Astrocyte of the spinal cord (primary cell): Measurements from ENCODE around the gene ARHGEF10L.

Experiments used
- DNase-seq: peaks from one replicate; pipeline ENCODE4 v3.0.0; 2011; ENCODE audit warnings: low read depth, low spot score
- H3K4me3 ChIP-seq: 2 replicates; pipeline ENCODE4 v1.5.1; 2011; ENCODE audit warnings: low read depth, mild to moderate bottlenecking, low read length, moderate library complexity
- CTCF ChIP-seq: IDR thresholded peaks from 2 replicates; pipeline ENCODE4 v1.5.1; 2012; ENCODE audit warnings: low read depth, mild to moderate bottlenecking, low read length, inconsistent platforms
- in situ Hi-C: cut with HindIII; loops from 2 replicates; pipeline ENCODE4 v1.10.0; 2017; ENCODE audit warnings: low sequenced_read_pairs

Gene ARHGEF10L

GRCh38 chr1:17521946-17522612, 17.4 kb upstream of the ARHGEF10L start:
- no peak for DNase-seq
- TF ChIP-seq CTCF: no peak
- H3K4me3 ChIP-seq: no peak overlapping the region
- in situ Hi-C loops: no loop called here

DNA sequence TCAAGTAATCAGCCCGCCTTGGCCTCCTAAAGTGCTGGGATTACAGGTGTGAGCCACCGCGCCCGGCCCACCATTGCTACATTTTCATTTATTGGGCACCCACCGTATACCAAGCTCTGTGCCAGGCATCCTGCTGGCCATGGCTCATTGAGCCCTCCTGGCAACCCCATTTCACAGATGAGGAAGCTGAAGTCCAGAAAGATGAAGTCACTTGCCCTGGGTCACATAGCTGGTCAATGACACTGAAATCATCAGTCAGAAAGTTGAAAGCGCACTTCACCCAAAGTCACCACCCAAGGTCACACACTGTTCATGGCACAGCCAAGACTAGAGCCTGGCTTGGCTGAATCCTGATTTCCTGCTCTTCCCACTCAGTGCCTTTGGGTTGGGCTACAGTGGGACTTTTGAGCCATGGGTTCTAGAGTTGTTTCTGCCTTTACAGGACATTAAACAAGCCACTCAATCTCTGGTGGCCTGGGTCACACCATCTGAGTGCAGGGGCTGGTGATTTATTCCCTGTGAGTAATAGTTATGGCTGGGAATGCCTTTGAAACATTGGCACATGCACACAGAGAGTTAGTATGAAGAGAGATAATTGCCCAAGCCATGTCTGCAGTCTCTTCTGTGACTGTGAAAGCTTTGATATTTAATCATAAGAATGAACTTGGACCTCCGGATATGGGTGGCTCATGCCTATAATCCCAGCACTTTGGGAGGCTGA, 16.0 kb upstream of the ARHGEF10L start:
- no peak for DNase-seq
- in situ Hi-C loops: no loop called here
- H3K4me3 ChIP-seq: no peak overlapping the region
- no peak for TF ChIP-seq CTCF

- no peak for DNase-seq
- TF ChIP-seq CTCF: no peak
- in situ Hi-C loops: no loop called here
- no peak overlapping the region for H3K4me3 ChIP-seq
These were observed 14.9 kb upstream of the ARHGEF10L start for GRCh38 chr1:17524645-17525044.

- no peak overlapping the region for H3K4me3 ChIP-seq
- in situ Hi-C loops: no loop called here
- no peak for TF ChIP-seq CTCF
- DNase-seq: no peak
These were observed 13.4 kb upstream of the ARHGEF10L start for GRCh38 chr1:17525996-17526686.

- no peak for TF ChIP-seq CTCF
- DNase-seq: peak; percentile 31
- H3K4me3 ChIP-seq: no peak overlapping the region
- in situ Hi-C loops: no loop called here
These were observed 12.2 kb upstream of the ARHGEF10L start for GRCh38 chr1:17527036-17527914.

DNA sequence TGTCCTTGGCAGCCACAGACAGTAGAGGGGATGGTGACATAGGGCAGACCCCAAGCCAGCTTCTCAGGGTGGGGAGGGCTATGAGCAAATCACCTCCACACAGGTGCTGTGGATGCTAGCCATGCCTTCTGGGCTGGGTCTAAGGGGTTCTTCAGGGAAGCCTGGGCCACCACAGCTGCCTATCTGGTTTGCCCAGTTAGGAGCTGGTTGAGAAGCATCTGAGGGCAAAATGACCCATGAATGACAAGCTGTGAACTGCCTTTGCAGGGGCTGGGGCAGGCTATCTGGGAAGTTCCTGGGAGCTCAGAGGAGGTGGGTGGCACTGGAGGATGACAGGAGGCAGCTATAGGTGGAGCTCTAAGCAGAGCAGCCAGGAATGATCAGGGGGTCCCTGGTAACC, 10.1 kb upstream of the ARHGEF10L start:
- no peak for DNase-seq
- no peak overlapping the region for H3K4me3 ChIP-seq
- TF ChIP-seq CTCF: no peak
- in situ Hi-C loops: no loop called here
